ENCODE data around the gene TGFA.

The TGFA gene

DNA sequence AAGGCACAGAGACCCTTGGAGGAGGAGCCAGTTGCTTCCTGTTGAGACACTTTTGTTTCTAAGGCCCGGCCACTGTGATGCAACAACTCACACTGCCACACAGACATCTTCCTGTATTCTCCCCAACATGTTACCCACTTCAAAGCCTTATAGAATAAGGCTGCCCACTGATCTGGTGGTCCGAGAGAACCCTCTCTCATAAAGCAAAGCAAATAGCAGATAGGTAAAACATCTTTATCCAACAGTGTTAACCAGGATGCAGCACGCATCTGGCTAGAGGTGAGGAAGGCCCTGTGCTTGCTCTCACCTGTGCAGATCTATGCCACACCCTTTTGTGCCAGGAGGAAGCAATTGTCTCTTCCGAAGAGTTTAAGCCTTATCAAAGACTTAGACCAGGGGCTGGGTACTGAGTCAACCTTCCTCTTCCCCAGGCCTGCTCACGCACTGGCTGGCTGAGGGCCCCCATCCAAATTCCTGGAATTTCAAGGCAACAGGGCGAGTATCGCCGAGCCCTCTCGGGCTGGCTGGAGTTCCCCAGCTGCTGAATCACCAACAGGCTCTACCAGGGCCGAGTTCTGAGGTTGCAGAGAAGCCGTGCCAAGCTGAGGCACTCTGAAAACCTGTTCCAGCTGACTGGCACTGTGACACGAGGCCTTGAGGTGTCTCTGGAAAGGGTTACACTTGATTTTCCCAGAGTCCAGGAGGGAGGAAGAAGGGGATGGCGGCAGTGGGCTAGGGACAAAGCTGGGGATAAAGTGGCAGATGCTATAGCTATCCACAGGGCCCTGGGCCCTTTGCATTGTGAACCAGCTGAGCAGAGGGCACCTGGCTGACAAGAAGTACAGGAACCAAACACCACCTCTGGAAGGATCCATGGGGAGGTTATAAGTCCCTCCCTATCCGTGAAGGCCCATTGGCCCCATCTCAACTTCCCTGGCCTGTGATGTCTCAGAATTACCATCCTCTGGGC is 29.3 kb downstream of the TGFA start:
- DNase-seq (ENCODE audit: low spot score) = peak; percentile 69

DNA sequence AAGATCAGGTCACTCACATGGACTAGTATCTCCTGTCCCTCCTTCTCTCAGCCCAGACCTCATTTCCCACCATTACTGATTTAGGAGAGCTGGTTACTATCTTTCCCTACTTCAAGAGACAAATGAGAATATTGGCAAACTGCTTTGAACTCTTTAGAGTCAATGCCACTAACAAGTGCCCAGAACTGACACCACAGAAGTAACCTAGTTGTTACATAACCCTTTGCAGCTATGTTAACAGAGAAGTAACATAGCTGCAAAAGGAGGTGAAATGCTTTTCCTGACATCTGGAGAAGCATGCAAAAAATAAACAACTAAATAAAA is 30.0 kb downstream of the TGFA start:
- DNase-seq (ENCODE audit: low spot score) = no peak

DNA sequence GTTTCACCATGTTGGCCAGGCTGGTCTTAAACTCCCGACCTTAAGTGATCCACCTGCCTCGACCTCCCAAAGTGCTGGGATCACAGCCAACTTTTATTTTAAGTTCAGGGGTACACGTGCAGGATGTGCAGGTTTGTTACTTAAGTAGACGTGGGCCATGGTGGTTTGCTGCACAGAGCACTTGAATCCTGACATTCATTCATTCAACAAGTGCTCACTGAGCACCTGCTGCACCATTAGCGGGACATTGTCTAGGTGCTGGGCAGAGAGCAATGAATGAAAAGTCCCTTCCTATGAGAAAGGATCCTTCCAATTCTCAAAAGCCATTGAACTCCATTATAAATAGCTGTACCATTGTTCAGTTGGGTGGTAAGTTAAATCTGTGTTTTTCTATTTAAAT is 31.0 kb downstream of the TGFA start:
- DNase-seq (ENCODE audit: low spot score) = no peak

DNA sequence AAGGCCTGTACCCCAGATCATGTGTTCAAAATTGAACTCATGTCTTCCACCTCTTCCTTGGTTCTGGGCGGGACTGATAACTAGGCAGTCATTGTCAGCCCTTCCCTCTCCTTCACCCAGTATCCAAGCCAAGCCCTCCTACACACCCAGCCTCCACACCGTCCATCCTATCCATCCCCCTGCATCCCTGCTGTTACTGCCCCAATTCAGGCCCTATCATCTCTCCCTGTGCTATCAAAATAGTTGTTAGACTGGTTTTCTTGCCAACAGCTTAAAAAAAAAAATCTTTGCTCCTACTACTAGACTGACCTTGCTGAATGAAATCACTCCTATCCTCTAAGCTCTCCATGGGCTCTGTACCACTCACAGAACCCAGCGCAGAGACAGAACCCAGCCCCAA is 32.8 kb downstream of the TGFA start:
- DNase-seq (ENCODE audit: low spot score) = no peak

DNA sequence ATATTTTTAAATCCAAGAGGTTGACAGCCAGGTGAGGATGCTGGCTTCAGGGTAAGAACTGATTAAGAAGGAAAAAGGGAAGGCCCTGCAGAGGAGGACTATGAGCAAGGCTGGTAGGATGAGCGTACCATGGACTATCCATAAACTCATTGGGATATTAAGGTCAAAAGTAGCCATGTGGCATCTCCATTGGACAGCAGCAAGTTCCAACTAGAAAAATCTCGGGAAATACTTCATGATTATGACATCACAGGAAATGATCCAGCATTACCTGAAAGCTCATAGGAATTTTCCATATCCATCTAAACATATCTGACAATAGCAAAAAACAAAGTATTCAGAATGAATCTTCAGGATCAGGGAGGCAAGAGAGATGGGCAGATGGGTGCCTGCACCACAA is 34.2 kb downstream of the TGFA start:
- DNase-seq (ENCODE audit: low spot score) = no peak

DNA sequence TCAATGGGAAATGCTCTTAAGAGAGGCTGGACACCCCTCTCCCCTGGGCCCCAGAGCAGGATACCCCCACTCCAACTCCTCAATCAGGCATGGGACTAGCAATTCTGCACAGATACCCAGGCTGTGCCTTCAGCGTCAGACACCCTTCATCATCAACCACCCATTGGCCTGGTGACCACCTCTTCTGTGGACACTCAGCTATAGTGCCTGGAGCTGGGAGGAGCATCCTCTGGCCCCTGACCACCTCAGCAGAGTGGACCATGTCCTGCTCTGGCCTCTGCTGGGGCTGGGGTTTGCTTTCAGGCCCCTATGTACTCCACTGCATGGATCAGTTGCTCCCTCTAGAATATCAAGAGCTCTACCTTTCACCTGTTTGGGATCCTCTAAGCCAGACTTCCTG is 35.1 kb downstream of the TGFA start:
- DNase-seq (ENCODE audit: low spot score) = no peak

DNA sequence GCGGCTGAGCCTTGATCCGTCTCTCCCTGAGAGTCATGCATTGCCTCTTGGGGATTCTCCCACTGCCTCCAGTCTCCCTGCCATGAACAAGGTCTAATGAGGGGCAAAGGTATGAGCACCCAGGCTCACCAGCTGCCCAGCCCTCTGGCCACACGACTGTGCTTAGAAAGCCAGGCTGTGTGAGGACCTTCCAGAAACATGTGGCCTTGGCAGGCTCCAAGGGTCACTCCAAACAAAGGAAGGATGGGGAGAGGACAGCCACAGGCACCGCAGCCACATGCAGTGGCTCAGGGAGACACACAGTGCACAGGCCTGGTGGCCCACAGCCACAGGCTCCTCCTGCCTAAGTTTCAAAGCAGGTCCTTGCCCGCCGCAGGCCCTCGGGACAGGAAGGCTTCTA is 35.8 kb downstream of the TGFA start:
- DNase-seq (ENCODE audit: low spot score) = no peak

DNA sequence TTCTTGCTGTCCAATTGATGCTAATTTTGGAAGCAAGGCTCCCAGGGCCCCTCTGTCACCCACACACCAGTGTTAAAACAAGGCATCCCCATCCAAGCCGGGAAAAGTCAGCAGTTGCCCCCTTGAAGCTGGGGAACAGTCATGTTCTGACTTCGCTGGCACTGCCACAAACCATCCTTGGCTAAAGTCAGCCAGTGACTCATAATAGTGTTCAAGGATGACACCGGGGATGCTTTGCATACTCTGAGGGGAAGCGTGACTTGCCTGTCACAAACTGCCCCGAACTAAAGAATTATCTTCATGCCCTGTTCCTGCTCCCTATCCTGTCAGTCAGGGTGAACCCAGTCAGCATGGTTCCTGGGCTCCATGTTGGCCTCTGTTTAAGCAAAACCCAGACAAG is 37.0 kb downstream of the TGFA start:
- DNase-seq (ENCODE audit: low spot score) = no peak

DNA sequence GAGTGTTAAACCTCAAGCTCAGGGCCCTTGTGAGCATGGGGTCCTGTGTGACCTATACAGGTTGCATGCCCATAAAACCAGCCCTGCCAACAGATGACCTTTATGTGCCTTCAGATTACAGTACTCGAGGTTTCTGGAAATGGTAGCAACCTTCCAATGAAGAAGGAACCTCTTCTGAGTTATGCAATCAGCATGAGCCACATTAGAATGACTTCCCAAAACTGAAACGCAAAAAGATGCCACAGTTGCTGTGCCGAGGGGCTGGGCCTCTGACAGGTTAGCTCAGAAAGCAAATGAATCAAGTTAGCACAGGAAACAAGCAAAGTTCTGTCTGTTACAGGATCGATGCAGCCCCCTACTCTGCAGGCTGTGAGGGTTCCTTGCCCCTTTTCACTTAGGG is 37.7 kb downstream of the TGFA start:
- no peak for DNase-seq (ENCODE audit: low spot score)

DNA sequence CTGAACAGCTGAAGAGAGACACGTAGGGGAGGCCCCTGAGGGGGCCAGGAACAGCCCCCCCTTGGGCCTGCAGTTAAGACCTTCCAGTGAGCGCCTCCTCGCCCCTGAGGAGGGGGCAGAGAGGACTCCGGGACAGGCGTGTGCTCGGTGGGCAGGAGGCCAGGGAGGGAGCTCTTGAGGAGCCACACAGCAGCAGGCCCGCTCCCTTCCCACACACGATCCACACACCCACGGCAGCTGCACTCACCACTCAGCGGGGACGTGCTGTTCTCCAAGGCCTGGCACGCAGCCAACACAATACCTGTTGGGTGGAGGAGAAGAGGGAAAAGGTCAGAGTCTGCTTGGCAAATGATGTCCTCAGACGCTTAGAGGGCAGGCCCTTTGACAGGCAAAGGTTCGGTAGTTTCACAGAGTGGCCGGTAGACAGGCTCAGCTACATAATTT is 39.0 kb downstream of the TGFA start:
- DNase-seq (ENCODE audit: low spot score) = no peak

DNA sequence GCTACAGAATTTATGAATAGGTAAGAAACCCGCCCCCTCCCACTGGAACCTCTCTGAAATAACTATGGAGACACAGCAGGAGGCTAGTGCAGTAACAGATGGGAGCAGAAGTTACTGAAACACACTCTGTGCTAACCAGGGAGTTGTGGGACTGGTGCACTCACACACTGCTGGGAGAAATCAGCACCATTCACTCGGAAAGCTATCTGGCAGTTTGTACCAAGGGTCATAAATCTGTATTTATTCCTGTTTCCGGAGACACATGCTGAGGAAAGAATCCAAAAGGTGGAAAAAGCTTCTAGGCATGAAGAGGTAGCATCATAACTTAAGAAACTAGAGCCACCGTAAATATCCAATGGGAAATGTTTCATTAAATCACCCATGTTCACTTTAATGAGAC is 39.9 kb downstream of the TGFA start:
- no peak for DNase-seq (ENCODE audit: low spot score)

DNA sequence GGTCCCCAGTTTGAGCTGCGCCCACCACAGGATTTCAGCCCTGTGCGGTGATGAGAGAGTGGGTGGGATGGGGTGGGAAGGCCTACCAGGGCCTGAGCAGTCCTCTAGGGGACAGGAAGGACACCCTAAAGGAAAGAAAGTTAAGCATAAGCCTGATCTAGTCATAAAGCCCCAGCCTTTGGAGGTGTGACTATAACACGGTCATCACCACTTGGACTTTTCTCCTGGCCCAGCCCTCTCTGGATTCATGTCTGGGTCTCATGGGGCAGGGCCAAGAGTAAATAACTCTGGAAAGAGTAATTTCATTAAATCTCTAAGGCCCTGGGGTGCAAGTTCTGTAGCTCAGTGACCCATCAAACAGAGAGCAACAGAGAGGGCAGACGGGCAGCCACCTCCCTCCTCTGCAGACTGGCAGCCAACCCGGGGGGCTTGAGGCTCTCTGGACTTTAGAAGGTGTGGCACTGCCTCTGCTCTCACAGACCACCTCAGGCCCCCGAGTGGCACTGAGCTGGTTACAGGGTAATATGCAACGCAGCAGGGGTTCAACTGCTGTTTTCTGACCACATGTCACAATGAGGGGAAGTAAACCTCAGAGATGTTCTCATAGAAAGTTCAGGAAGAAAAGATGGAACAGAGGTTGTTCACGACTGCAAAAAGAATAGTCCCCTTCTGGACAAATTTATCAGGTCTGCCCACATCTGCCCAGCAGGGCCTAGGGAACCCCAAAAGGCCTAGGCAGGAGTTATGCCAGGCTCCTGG is 41.5 kb downstream of the TGFA start:
- no peak for DNase-seq (ENCODE audit: low spot score)

DNA sequence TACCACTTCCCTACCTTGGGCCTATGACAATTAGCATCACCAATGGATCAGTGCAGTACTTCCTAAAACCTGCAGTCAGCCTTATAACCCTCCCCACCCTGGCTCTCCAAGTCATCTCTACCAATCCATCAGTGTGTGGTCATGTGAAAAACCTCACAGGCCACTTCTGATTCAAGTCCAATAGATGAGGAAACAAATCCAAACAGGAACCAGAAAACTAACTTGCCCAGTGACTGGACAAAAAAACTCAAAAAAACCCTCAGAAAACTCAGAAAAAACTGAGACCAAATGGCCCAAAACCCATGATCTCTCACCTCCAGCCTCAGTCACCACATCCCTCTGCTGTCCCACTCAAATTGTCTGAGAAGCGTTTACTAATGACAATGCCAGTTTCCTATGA is 43.3 kb downstream of the TGFA start:
- DNase-seq (ENCODE audit: low spot score) = no peak

DNA sequence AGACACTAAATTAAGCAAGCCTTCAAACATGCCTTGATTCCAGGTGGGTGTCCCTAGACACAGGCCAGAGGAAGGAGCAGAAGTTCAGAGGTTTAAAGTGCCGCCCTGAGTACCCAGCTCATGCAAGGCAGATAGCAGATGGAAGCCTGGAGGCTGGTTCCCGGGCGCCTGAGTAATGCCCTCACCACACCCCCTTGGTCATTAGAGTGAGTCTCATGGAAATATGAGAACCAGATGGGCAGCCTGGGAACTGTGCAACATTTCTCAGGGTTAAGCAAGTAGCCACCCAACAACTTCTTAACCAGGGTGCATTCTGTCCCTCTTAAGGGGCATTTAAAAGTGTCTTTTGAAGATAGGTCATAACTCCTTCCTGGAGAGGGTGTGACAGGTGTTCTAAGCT is 44.1 kb downstream of the TGFA start:
- DNase-seq (ENCODE audit: low spot score) = no peak

DNA sequence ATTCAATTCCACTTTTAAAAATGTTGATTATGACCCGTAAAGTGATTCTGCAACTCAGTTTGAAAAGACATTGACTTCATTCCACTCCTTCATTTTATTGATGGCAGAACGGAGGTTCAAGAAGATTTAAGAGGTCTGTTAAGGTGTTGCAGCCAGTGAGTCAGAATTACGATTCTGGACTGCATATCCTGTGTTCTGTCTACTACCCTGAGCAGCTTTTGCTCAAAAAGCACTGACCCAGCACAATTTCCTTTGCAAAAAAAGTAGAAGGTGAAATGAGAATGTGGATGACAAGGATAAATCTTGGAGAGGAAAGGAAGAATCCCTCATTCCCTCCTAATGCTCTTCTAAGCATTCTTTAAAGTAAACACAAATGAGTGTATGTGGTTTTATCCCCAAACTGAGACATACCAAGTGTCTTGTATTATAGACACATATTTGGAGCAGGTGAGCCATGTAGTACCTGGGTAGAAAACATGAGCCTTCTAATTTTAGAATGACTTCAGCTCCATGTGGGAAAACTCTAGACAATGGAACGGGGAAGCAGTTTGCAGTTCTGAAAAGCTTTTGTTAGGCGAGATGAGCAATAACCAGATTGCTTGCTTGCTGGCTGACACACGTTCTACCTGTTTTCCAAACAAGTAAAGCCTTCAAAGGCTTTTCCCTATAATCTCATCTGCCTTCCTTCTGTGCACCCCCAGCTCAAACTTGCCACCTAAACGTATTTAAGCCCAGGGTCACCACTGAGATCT is 44.7 kb downstream of the TGFA start:
- no peak for DNase-seq (ENCODE audit: low spot score)

DNA sequence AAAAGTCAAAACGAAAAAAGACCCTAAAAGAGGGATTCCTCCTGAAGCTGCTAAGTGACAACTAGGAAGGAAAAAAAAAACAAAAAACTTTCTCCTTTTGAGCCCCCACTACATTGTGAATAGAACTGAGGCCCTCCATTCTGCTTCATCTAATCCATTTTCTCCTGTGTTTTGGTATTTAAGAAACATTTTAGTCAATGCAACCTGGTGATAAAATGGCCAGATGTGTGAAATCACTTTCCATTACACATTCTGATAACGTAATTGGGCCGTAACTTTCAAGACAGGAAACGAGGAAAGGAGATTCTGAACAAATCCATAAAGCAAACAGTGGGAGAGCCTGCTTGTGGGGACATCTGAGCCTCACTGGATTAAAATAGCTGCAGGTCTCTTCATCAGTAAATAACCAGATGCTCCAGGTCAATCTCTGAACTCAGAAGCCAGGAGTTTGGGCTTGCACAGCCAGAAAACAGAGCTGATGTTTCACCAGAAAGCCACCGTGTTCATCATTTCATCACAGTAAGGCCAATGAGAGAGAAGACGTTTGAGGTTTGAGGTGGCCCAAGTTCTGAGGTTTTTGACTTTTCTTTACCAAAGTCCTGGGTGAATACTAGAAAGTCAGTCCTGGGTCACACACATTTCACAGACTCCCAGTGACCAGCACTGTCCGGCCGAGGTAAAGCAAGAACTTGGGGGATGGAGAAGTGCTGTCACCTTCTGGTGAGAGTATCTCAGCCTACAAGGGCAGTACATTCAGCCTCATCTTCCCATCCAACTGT is 47.8 kb downstream of the TGFA start:
- no peak for DNase-seq (ENCODE audit: low spot score)

DNA sequence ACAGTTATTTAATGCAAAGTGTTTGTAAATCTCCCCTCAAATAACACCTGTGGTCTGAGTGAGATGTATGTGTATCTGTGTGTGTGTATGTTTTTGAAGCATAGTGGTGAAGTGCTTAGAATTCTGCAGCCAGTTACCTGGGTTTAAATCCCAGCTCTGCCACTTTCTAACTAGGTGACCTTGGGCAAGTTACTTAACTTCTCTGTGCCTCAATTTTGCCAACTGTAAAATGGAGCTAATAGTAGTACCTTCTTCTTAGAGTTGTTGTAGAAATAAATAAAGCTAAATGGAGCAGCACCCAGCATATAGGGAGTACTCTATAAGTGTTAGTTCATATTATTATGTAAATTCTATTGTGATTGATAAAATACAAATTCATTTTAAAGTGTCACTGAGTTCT is 48.9 kb downstream of the TGFA start:
- DNase-seq (ENCODE audit: low spot score) = no peak

DNA sequence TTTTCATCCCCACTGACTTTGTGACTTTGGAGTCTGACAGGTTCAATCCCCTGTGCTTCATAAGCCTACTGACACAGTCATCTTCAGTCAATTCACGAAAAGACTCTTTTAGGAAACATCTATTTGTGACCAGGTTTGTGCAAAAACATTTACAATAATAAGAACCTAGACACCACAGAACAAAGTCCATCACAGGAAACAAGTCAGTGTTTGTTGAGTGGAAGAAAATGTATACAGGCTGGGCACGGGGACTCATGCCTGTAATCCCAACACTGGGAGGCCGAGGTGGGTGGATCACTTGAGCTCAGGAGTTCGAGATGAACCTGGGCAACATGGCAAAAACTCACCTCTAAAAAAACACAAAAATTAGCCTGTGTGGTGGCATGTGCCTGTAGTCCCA is 49.7 kb downstream of the TGFA start:
- no peak for DNase-seq (ENCODE audit: low spot score)

DNA sequence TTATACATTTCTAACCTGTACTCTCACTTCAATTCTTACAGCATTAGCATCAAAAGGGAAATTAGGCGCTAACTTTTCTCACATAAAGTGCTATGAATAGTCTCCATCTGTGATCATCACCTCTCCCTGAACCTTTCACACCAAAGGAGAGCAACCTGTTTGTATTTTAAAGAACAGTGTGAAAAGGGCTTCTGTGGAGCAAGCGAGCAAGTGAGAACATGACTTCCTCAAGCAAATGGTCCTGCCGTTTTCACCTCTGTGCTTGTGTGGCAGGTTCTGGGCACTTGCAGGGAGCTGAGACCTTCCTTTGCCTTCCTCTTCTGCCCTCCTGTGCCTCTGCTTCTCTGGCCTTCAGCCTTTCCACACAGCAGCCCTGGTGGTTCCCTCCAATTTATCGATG is 51.9 kb downstream of the TGFA start:
- no peak for DNase-seq (ENCODE audit: low spot score)

DNA sequence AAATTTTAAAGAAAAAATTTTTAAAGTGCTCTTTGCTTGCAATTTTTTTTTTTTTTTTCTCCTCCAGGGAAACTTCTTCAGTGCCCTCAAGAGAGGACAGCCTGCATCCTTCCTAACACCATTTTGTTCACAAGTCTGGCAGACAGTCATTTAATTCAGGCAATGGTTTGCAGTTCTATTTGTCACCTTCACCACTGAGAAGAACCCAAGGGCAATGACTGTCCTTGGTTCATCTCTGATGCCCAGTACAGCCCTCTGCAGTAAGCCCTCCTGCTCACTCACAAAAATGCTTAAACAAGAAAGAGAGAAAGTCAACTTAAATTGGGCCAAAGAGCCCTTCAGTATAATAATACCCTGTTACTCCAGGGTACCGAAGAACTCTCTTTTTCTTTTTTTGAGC is 52.4 kb downstream of the TGFA start:
- DNase-seq (ENCODE audit: low spot score) = no peak

DNA sequence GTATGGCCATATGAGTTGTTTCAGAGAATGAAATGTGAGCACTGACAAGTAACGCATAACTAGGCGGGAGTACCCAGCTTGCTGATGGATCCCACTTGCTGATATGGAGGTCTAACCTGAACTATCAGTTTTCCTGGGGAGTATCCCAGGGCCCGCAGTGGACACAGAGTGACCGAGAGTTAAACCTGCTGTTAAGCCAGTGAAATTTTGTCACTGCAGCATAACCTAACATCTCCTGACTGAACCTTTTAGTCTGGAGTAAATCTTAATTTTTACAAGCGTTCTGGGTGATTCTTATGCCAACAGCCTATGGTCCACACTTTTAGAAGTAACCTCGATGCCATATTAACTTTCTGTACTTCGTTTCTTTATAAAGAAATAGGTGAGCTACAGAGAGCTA is 54.4 kb downstream of the TGFA start:
- no peak for DNase-seq (ENCODE audit: low spot score)

DNA sequence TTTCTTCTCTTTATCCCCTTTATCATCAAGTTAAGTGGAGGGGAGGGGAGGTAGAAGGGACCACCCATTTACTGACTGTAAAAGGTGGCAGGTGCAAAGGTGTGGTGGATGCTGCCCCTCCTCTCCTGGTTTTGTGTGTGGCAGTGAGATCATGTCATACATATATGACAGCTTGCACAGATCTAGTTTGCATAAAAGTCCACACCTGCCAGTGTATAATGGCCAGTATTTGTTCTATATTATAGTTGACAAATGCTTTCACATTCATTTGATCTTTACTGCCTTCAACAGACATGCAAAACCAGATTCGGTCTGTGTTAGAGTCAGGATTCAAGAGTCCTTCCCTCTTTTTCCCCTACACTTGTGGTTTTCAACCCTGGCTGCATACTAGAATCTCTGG is 55.1 kb downstream of the TGFA start:
- no peak for DNase-seq (ENCODE audit: low spot score)
